GM18498 (cell line): Measurements from ENCODE around the gene MB21D2.
A peak's percentile ranks its signal among the peaks of the same experiment; 100 is the strongest.
"Not testable (repeated sequence)": the region's sequence is repeated elsewhere in the genome, so short reads cannot be mapped to it uniquely, and the experiment has no call there.

Experiments
- ATAC-seq: cut with Tn5 transposase; IDR thresholded peaks from one replicate; pipeline ENCODE4 v1.9.1; 2021; ENCODE audit warnings: mild to moderate bottlenecking, moderate library complexity; ENCODE audit not compliant: unreplicated experiment

The MB21D2 gene

DNA sequence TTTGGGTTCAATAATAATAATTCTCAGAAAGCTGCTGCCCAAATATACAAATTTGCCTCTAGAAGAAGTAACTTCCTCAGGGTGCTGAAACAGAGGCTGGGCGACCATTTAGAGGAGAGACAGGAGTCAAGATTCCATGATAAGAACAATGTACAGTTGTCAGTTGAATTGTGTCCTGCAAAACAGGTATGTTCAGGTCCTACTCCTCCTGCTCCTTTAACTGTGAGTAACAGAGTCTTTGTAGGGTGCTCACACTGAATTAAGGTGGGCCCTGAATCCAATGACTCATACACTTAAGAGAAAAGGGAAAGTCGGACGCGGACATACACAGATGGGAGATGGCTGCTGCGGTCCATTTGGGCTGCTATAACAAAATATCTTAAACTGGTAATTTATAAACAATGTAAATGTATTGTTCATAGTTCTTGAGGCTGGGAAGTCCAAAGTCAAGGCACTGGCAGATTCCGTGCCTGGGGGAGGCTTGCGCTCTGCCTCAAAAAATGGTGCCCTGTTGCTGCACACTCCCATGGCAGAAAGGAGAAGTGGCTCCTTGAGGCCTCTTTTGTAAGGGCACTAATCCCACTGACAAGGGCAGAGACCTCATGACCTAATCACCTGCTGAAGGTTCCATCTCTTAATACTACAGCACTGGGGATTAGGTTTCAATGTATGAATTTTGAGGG lies 55.1 kb downstream of the MB21D2 start:
- ATAC-seq, result no peak

DNA sequence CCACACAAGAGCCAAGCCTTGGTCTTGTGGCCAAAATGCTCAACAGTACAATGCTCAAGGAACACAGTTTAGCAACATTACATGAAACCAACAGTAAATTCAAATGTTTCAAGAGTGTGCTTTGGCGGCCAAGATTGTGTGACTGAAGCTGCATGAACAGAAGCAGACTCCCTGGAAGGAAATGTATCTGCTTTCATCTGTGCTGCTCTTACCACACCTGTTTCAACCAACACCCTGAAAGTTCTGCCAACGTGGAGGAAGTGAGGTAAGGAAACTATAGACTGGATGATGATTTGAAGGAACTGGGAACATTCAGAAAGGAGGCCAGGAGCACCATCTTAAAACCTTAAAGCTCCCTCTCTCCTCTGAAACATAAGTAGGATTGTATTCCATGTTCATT lies 55.7 kb downstream of the MB21D2 start:
- ATAC-seq, result peak; percentile 62

DNA sequence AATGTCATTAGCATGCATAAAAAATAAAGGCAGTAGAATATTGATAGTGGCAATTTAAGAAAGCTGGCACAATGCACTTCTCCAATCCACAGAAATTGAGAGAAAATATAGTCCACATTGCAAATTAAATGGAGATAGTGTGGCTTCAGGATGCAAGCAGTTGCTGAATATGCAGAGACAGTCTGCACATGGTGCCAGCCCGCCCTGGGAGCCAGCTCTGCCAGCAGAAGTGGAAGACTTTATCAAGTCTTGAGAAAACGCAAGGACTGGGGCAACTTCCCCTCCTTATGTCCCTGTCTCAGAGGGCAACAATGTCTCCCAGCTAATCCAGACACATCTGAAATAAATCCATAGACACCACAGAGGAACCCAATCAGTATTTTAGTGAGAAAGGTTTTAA lies 57.2 kb downstream of the MB21D2 start:
- no peak for ATAC-seq

DNA sequence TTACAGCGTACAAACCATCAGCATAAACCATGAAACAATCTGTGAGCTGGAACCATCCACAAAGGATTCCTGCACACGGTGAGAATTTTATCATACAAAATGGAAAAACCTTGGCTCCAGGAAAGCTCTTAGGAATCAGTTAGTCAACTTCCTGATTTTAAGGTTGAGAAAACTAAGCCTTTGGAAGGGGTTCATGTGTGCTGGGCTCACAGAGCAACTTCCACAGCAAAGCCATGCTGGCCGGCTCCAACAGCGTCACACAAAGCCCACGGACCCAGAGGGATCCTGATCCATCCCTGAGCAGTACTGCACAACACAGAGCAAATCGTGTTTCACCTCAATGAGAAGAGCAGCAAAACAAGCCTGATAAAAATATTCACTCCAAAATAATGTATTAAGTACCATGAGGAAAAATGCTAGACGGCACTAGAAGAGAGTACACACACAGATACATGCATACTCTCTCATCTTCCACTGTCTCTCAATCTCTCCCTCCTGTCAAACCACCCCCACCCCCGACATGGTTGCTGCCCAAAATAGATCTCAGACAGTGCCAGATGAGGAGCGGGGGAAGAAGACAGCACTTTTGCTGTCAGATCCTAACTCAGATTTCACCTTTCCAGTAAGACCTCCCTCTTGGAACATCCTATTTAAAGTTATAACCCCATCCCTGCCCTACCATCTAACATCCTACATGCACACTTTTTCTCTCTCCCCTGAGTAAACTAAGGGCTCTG lies 58.6 kb downstream of the MB21D2 start:
- no peak for ATAC-seq

DNA sequence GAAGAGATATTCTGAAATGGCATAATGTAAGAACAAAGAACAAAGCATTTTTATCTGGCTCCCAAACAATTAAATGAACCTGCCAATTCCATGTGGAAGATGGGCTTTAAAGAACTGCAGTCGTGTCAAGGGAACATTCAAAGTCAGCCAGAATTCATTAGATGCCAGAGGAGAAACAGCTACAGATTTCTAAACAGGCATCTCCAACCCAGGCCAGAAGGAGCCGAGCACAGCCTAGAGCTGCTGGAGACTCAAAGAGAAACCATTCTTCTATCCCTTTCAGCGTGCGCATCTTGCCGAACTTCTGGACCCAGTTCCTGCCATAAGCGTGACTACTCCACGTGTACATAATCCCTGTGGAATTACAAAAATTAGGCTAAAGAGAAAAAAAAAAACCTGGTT lies 60.4 kb downstream of the MB21D2 start:
- no peak for ATAC-seq

DNA sequence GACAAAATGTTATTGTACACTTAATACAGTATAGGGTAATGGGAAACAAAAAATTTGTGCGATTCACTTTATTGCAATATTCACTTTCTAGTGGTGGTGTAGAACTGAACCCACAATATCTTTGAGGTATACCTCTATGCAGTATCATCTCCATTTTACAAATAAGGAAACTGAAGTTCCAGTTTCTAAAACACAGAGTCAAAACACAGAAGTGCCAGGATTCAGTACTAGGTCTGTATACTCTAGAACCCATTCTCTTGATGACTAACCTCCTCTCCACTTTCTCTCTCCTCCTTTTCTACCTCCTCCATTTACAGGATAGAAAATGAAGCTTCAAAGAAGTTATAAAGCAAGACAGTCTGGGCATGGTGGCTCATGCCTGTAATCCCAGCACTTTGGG lies 62.2 kb downstream of the MB21D2 start:
- peak; percentile 34 for ATAC-seq

GRCh38 chr3:192851821-192852372 lies 65.8 kb downstream of the MB21D2 start:
- peak; percentile 68 for ATAC-seq

GRCh38 chr3:192850451-192850981 lies 67.1 kb downstream of the MB21D2 start:
- ATAC-seq, result peak; percentile 58

DNA sequence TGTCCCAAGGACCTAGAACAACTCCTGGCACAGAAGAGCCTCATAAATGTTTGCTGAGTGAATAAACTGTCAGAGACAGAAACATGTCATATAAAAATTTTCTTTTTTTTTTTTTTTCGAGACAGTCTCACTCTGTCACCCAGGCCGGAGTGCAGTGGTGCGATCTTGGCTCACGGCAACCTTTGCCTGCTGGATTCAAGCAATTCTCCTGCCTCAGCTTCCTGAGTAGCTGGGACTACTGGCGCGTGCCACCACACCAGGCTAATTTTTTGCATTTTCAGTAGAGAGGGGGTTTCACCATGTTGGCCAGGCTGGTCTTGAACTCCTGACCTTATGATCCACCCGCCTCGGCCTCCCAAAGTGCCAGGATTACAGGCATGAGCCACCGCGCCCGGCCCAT lies 67.8 kb downstream of the MB21D2 start:
- ATAC-seq, result not testable (repeated sequence)

DNA sequence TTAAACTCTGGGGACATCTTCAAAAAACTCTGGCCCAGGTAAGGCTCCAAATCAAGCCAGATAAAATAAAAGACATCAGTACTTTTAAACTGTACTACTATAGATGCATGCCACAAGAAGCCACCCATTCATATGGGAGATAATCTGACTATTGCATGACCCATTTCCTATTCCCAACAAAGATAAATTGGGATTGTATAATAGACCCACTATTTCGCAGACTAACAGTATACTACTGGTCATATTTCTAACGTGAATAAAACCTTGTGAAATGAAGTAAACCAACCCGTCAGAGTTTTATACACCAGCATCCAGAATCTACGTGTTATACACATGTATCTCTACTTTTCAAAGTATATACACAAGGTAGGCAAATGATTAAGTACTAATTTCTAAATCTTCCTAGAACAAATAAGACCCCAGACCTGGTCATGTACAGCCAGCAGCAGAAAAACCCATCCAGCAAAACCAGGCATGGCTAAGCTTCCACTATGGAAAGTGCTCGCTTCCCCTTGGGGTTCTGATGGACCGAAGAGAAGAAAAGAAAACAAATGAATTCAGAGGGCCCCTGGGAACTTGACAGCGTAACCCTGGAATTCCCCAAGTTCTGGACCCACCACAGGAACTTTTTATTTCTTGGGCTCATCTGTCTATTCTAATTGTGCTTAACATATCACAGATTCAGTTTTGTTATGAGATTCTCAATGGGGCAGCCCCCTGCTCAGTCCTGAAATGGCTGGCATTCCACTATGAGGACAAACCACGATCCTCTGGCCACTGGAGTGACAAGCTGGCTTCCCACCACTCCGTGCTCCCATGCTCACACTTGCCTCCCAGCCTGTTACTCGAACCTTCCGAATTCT lies 69.1 kb downstream of the MB21D2 start:
- no peak for ATAC-seq

DNA sequence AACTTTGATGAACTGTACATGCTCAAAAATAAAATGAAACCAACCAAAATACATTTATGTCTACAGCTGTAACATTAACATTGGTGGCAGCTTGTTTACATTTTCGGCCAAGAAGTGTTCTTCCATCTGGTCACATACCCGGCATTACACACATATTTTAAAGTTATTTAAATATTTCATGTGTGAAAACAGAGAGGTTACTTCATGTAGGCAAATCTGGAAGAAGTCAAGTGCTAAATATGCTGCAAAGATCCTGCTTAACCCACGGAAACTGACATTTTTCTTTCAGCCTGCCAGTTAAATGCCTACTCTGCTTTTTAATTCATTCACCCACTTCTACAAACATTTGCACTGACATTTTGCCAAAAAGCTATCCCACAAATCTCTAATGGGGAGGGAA lies 69.7 kb downstream of the MB21D2 start:
- no peak for ATAC-seq

GRCh38 chr3:192845526-192845855 lies 72.2 kb downstream of the MB21D2 start:
- ATAC-seq, result no peak

DNA sequence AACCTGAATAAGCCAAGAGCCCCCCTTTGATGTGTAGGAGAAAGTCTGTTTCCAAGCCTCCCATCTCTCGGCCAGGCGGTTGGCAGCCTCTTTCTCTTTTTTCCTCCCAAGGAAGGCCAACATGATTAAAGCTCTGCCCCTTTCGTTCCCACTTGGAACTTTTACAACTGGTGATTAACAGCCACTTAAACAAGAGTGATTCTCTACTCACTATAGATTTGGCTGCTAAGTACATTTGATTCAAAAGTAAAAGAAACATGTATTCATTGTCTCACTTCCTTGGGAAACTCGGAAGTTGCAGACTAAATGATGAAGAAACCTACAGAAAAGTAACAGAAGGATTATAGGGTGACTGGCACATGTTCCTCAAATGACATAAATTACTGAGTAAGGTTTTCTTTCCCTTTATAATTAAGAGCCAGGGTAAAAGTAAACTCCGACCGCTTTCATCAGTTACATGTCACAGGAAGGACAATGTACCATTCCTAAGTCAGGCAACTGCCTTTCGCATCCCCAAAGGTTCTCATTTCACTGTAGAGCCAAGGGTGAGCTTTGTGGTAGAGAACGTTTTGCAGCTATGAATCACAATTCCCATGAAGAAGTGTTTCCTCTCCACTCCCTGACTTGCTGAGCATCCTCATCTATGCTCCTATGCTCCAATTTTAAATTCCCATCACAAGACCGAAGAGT lies 72.7 kb downstream of the MB21D2 start:
- no peak for ATAC-seq

- ATAC-seq, result no peak
These were observed 73.2 kb downstream of the MB21D2 start for GRCh38 chr3:192844486-192844765.

DNA sequence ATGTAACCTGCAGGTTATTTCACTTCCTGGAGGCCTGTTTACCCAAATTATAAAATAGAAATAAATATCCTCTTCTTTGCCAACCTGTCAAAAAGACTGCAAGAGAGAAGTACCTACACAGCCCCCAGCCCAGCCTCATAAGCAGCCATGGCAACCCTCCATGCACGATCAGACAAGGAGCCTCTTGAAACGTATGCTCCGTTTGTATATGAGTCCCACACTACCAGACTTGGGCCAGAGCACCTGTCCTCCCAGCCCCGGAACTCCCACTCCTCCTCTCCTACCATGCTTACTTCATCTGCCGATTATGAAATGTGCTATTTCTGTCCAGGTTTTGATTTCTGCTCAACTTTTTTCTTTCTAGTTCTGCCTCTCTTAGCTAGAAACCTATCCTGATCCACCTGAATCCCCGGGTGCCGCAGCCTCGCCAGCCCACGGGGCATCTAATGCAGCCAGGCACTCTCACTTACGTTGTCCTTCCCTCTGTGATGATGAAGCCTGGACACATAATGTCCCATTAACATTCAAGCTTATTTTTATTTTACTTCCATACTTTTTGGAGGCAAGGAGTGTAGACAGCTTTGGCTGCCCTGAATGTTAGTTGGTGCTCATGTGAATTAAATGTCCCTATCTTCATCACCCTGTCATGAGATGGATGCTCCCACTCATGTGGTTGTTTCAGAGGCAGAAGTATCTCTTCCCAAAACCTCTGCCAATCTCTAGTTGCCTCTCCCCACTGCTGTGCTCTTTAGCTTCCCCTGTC lies 73.8 kb downstream of the MB21D2 start:
- ATAC-seq, result no peak

GRCh38 chr3:192843119-192843518 lies 74.5 kb downstream of the MB21D2 start:
- no peak for ATAC-seq

GRCh38 chr3:192842711-192843110 lies 74.9 kb downstream of the MB21D2 start:
- ATAC-seq, result no peak

GRCh38 chr3:192842138-192842537 lies 75.5 kb downstream of the MB21D2 start:
- ATAC-seq, result no peak

GRCh38 chr3:192841428-192841827 lies 76.2 kb downstream of the MB21D2 start:
- no peak for ATAC-seq

DNA sequence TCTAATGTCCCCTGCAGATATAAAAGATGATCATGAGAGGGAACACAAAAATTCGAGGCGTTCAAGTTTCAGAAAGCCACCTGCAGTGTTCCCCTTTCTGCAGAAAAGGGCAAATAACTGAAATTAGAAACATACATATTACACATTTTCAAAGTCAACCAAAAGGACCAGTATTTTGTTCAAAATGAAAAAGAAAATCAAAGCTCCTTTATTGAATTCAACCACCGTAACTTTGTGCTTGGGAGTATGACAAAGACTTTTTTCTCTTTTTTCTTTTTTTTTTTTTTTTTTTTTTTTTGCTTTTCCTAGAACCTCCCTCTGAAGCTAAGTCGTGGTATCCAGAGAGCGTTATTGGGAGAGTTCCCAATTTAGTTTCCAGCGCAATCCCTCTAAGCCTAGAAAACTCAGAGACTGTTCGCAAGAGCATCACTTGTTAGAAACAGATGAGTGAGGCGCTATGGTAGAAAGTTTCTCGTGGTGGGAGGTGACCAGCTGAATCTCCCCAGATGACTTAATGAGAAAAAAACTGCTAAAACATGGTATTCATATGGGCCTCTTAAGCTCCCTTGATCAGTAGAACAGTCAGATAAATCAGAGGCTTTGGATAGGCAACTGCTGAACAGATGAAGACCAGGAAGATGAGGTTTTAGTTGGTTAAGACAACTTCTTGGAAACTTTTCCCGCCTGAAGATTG lies 77.4 kb downstream of the MB21D2 start:
- ATAC-seq, result no peak
